SK-N-SH treated with all-trans-retinoic acid at 6 μM for 48 hours (cell line): Measurements from ENCODE around the gene ABCC11.

ENCODE experiments used
- ATAC-seq: fragments of 200-7000 bp; cut with Tn5 transposase; 3 replicates; pipeline ENCODE4 v1.9.1; 2020; ENCODE audit warnings: mild to moderate bottlenecking, moderate library complexity
- ARNTL ChIP-seq: fragments of 450-650 bp; formaldehyde crosslinking; IDR thresholded peaks from 2 replicates; pipeline ENCODE4 v1.5.0; 2020; ENCODE audit warnings: low read depth, mild to moderate bottlenecking, moderate library complexity, borderline replicate concordance
- BACH2 ChIP-seq: fragments of 250-450 bp; sonication (Bioruptor Pico); IDR thresholded peaks from 2 replicates; pipeline ENCODE4 v1.9.0; 2021; ENCODE audit warnings: mild to moderate bottlenecking, borderline replicate concordance
- CSDC2 ChIP-seq: fragments of 250-450 bp; sonication (Bioruptor Pico); IDR thresholded peaks from 2 replicates; pipeline ENCODE4 v1.5.0; 2020; ENCODE audit warnings: mild to moderate bottlenecking, moderate library complexity
- ESRRG ChIP-seq: fragments of 250-450 bp; sonication (Bioruptor Pico); IDR thresholded peaks from 2 replicates; pipeline ENCODE4 v1.6.1; 2021; ENCODE audit warnings: mild to moderate bottlenecking
- GLIS3 ChIP-seq: fragments of 250-450 bp; sonication (Bioruptor Pico); IDR thresholded peaks from 2 replicates; pipeline ENCODE4 v1.5.0; 2020; ENCODE audit warnings: mild to moderate bottlenecking, moderate library complexity
- ISL1 ChIP-seq: fragments of 250-450 bp; sonication (Bioruptor Pico); IDR thresholded peaks from 2 replicates; pipeline ENCODE4 v2.1.2; 2022; ENCODE audit warnings: mild to moderate bottlenecking, moderate library complexity
- PATZ1 ChIP-seq: fragments of 250-450 bp; sonication (Bioruptor Pico); IDR thresholded peaks from 2 replicates; pipeline ENCODE4 v1.8.0; 2020; ENCODE audit warnings: mild to moderate bottlenecking, moderate library complexity, borderline replicate concordance
- RARB ChIP-seq: fragments of 250-450 bp; sonication (Bioruptor Pico); IDR thresholded peaks from 2 replicates; pipeline ENCODE4 v1.8.0; 2021; ENCODE audit warnings: mild to moderate bottlenecking, moderate library complexity
- SNAI2 ChIP-seq: fragments of 250-450 bp; sonication (Bioruptor Pico); IDR thresholded peaks from 2 replicates; pipeline ENCODE4 v1.5.0; 2020; ENCODE audit warnings: mild to moderate bottlenecking, moderate library complexity
- ZC3H10 ChIP-seq: fragments of 250-450 bp; sonication (Bioruptor Pico); IDR thresholded peaks from 2 replicates; pipeline ENCODE4 v1.5.1; 2021; ENCODE audit warnings: mild to moderate bottlenecking, moderate library complexity
- ZFP3 ChIP-seq: fragments of 250-450 bp; sonication (Bioruptor Pico); IDR thresholded peaks from 2 replicates; pipeline ENCODE4 v1.5.0; 2020; ENCODE audit warnings: mild to moderate bottlenecking, moderate library complexity
- ZFP30 ChIP-seq: fragments of 450-650 bp; formaldehyde crosslinking; IDR thresholded peaks from 2 replicates; pipeline ENCODE4 v1.5.0; 2022; ENCODE audit warnings: mild to moderate bottlenecking, moderate library complexity
- ZNF565 ChIP-seq: fragments of 450-650 bp; formaldehyde crosslinking; conservative IDR thresholded peaks from 2 replicates; pipeline ENCODE4 v1.5.0; 2020; ENCODE audit warnings: low read depth, mild to moderate bottlenecking, moderate library complexity
- ZNF70 ChIP-seq: fragments of 450-650 bp; formaldehyde crosslinking; IDR thresholded peaks from 2 replicates; pipeline ENCODE4 v1.5.0; 2020; ENCODE audit warnings: mild to moderate bottlenecking, moderate library complexity
- ZNF8 ChIP-seq: fragments of 450-650 bp; formaldehyde crosslinking; IDR thresholded peaks from 2 replicates; pipeline ENCODE4 v1.5.0; 2020; ENCODE audit warnings: mild to moderate bottlenecking, moderate library complexity
- TF ChIP-seq, protein P1 (sequence below): fragments of 250-450 bp; sonication (Bioruptor Pico); IDR thresholded peaks from 2 replicates; pipeline ENCODE4 v1.5.1; 2021; ENCODE audit warnings: mild to moderate bottlenecking, moderate library complexity
- TF ChIP-seq, protein P2 (sequence below): fragments of 250-450 bp; sonication (Bioruptor Pico); IDR thresholded peaks from 2 replicates; pipeline ENCODE4 v1.5.0; 2020; ENCODE audit warnings: mild to moderate bottlenecking, moderate library complexity

Gene ABCC11

DNA sequence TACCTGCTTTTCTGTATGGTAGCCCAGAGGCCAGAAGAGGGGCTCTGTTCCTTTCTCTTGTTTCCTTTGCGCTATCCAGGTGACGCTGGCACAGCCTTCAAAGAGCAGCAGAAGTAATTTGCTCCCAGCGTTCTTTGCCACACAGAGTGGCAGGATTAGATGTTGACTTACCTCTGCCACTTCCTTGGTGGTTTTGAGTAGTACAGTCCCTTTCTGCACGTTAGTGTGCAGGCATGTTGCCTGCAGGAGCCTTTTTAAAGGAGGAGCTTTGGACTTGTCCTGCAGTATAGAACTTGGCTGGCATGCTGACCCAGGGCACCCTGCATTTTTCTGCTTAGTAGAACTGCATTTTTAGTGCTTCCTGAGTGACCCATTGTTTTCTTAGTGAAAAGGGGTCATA is at the start of gene ABCC11:
Gene ABCC11 (minus strand): TSS at position 229 of the 400 bp plus-strand sequence. CDS start 15,618 bp downstream, outside the sequence.
- ATAC-seq: no peak
- TF ChIP-seq, protein P1, sequence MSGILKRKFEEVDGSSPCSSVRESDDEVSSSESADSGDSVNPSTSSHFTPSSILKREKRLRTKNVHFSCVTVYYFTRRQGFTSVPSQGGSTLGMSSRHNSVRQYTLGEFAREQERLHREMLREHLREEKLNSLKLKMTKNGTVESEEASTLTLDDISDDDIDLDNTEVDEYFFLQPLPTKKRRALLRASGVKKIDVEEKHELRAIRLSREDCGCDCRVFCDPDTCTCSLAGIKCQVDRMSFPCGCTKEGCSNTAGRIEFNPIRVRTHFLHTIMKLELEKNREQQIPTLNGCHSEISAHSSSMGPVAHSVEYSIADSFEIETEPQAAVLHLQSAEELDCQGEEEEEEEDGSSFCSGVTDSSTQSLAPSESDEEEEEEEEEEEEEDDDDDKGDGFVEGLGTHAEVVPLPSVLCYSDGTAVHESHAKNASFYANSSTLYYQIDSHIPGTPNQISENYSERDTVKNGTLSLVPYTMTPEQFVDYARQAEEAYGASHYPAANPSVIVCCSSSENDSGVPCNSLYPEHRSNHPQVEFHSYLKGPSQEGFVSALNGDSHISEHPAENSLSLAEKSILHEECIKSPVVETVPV: no peak

- ATAC-seq: no peak
- TF ChIP-seq ZC3H10 (no peak), ZFP3 (CRISPR knock-in tag) (no peak), ISL1 (CRISPR knock-in tag) (no peak), RARB (no peak), ZNF70 (CRISPR knock-in tag) (no peak)
- TF ChIP-seq, protein P1: no peak
- TF ChIP-seq, protein P2, sequence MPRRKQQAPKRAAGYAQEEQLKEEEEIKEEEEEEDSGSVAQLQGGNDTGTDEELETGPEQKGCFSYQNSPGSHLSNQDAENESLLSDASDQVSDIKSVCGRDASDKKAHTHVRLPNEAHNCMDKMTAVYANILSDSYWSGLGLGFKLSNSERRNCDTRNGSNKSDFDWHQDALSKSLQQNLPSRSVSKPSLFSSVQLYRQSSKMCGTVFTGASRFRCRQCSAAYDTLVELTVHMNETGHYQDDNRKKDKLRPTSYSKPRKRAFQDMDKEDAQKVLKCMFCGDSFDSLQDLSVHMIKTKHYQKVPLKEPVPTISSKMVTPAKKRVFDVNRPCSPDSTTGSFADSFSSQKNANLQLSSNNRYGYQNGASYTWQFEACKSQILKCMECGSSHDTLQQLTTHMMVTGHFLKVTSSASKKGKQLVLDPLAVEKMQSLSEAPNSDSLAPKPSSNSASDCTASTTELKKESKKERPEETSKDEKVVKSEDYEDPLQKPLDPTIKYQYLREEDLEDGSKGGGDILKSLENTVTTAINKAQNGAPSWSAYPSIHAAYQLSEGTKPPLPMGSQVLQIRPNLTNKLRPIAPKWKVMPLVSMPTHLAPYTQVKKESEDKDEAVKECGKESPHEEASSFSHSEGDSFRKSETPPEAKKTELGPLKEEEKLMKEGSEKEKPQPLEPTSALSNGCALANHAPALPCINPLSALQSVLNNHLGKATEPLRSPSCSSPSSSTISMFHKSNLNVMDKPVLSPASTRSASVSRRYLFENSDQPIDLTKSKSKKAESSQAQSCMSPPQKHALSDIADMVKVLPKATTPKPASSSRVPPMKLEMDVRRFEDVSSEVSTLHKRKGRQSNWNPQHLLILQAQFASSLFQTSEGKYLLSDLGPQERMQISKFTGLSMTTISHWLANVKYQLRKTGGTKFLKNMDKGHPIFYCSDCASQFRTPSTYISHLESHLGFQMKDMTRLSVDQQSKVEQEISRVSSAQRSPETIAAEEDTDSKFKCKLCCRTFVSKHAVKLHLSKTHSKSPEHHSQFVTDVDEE (CRISPR knock-in tag): no peak
These were observed 48.3 kb upstream of the ABCC11 start for GRCh38 chr16:48295488-48296281.

DNA sequence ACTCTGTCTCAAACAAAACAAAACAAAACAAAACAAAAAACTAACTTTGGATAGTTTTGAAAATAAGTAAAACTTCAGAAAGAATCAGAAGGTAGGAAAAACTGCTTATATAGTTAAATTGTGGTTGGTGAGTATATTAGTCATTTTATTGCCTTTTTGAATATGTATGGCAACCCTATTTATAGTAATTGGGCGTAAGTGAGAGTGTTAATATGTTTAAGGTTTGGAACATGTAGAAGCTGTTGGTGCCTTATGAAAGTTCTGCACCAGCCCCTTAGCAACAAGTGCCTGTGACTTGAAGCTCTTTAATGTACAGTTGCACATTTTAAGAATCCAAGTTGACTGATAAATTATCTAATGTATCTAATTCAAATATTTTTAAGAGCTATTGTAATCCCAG is 47.4 kb upstream of the ABCC11 start:
- ATAC-seq: no peak
- TF ChIP-seq ZNF70 (CRISPR knock-in tag) (no peak), ZFP30 (no peak), CSDC2 (no peak), GLIS3 (no peak), ZNF565 (CRISPR knock-in tag) (no peak), ESRRG (CRISPR knock-in tag) (no peak), ARNTL (CRISPR knock-in tag) (no peak)
- TF ChIP-seq, protein P1: no peak
- TF ChIP-seq, protein P2 (CRISPR knock-in tag): no peak

- no peak for TF ChIP-seq ZFP30
- no peak for TF ChIP-seq BACH2 (CRISPR knock-in tag)
- TF ChIP-seq, all 23 proteins: peak for 0
These were observed 45.1 kb upstream of the ABCC11 start for GRCh38 chr16:48292452-48292851.

GRCh38 chr16:48291754-48292153 is 44.4 kb upstream of the ABCC11 start:
- TF ChIP-seq PATZ1 (no peak), ISL1 (CRISPR knock-in tag) (no peak), SNAI2 (CRISPR knock-in tag) (no peak), ARNTL (CRISPR knock-in tag) (no peak), GLIS3 (no peak), ZNF8 (CRISPR knock-in tag) (no peak)
- TF ChIP-seq, protein P2 (CRISPR knock-in tag): no peak
- no peak for ATAC-seq

More at GRCh38 chr16:48292452-48292851, 45.1 kb upstream of the ABCC11 start:
- ATAC-seq: no peak
